HG02973 (cell line): ENCODE data around the gene IL1A.

Experiments used
- ATAC-seq: cut with Tn5 transposase; IDR thresholded peaks from one replicate; pipeline ENCODE4 v1.9.1; 2021; ENCODE audit warnings: moderate library complexity; ENCODE audit not compliant: unreplicated experiment

IL1A gene

DNA sequence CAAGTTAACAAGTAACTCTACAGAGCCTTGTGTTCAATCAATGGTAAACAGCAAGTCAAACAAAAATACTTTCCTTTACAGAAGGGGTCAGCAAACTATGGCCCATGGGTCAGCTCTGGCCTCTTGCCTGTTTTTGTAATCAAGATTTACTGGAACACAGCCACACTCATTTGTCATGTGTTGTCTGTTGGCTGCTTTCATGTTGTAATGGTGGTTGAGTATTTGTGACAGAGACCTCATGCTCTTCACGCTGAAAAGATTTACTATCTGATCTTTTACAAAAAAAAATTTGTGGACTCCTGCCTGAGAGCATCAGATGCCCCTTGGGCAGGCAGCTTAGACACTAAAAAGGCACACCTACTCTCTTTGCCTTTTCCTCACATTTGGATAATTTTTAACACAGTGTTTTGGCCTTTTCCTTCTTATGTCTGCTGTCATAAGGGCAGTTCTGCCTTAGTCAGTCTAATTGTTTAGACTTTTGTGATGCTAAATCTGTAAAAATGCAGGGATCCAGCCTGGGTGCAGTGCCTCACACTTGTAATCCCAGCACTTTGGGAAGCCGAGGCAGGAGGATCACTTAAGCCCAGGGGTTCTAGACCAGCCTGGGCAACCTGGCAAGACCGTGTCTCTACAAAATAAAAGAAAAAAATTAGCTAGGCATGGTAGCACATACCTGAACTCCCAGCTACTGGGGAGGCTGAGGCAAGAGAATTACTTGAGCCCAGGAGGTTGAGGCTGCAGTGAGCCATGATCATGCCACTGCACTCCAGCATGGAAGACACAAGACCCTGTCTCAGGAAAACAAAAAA, 34.0 kb upstream of the IL1A start:
- ATAC-seq: no peak

DNA sequence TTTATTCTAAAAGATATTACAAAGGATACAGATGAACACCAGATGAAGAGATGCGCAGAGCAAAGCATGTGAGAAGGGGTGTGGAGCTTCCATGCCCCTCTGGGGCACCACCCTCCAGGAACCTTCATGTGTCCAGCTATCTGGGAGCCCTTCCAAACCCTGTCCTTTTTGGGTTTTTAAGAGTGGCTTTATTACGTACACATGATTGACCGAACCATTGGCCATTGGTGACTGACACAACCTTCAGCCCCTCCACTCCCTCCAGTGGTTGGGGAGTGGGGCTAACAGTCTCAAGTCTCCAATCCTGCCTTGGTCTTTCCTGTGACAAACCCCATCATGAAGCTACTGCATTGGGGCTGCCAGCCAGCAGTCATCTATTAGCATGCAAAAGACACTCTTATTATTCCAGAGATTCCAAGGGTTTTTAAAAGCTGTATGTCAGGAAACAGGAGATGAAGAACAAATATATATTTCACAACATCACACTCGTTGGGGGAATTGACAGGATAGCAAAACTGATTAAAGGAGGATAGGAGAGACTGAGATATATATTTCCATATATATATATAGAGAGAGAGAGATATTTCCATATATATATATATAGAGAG, 32.9 kb upstream of the IL1A start:
- no peak for ATAC-seq

DNA sequence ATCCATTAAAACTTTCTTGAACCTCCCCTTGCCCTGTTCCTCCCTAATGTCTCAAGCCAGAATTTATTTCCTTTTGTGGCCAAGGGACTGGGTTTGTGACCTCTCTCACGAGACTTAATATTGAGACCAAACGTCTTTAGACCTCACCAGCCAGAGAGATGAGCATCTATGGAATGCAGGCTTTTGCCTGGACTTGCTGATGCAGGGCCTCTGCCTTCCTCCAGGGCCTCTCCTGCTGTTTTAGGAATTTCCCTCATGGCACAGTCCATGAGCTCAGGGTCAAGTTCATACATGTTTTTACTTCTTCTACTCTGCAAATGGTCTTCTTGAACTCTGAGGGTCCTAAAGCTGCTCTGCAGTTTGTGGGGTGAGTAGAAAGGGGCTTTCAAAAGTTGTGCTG, 30.0 kb upstream of the IL1A start:
- ATAC-seq: no peak

DNA sequence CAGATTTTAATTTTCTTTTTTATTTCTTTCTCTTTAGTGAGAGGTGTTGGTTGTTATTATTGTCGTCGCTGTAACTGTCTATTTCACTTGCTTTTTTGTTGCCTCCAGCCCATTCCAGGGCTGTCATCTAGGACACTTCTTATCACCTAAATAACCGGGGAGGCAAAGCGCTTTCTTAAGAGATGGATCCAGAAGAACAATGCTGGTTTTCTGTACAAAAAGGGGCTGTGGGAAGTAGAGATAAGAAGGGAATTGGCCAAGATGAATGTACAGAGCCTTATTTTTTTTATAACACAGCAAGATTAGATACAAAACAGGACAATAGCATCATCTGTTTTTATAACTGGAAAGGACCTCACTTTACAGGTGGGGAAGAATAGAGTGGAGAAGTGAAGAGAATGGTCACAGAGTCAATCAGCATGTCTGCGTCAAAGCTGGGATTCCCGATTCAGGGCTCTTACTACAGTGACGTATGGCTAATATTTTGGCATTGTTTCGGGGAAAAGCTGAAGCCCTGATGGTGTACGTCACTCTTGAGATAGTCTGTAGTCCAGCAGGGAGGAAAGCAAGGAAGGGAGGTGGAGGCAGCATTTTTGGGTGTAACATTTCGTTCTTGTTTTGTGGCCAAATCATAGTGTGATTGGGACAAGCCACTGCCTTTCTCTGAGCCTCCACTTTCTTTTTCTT, 29.1 kb upstream of the IL1A start:
- no peak for ATAC-seq

DNA sequence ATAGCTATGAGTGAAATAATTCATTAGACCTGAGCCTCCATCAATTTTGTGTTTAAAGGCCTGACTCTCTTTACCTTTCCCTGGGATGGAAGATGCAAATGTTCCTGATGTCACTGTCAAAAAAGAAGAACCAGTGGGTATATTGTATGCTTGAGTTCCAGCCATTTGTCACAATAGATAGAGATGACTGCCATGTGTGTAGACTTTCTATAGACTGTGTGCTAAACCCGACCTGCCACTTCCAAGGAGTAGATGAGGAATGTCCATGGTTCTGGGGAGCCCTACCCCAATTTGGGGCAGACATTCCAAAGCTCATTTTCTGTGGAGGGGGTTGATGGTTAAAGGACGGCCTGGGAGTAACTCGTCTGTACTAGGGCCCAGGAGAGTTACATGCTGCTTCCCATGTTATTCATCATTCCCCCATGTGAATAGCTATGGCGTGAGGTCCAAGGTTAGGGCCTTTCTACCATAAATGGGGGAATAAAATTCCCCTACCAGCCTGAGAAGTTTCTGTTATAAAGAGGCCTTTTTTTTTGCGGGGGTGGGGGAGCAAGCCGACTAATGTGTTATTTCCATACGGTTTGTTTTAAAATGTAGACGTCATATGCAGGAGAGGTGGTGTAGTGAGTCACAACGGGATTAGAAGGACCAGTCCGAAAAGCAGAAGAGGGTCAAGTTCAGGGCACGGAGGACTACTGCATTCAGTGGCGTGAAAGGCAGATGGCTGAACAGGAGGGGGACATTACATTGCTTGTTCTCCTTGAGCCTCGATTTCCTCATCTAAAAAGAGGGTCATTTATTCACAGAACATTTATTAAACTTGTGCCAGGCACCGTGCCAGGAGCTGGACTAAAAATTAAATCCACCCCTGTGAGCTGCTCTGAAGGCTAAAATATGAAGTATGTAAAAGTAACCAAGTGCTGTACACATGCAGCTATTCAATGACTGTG, 28.3 kb upstream of the IL1A start:
- ATAC-seq: no peak

DNA sequence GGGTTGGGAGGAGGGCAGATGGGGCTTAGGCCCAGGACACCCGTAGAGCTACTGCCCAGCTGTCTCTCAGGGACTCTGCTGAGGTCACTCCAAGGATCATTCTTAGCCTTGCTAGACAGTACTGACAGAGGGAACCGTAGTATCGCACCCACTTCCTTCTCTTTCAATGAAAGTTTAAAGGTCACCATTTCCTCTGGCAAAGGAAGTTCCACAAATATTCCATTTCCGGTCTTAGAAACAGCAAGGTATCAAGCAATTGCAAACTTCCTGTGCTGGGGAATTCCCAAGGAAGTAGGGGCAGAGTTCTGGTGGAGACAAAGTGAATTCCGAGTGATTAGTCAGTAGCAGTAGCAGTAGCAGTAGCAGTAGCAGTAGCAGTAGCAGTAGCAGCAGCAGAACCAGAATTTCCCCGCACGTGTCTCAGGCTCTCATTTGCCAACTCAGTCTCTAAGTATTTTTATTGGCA, 27.6 kb upstream of the IL1A start:
- ATAC-seq: no peak

DNA sequence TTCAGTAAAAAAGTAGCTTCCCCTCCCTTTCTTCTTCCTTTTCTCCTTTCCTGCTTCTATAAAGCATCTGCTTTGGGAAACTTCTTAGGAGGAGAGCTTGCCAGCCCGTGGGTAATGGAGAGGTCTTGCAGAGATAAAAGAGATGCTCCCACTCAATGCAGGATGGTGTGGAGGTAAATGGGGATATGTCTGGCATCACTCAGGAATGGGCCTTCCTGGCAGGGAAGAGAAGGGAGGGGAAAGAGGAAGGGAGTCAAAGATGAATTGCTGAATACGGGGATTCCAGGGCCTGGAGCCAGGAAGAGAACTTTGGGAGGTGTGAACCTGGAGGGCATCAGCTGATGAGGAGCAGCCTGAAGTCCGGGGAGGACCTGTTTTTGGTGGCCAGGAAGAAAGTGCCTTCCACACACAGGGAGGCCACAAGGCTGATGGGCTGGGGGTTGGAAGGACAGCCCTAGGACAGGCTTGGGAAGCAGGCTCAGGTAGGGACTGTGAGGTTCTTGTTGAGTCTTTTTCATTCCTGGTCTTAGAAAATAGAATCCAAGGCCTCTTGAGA, 27.1 kb upstream of the IL1A start:
- no peak for ATAC-seq

DNA sequence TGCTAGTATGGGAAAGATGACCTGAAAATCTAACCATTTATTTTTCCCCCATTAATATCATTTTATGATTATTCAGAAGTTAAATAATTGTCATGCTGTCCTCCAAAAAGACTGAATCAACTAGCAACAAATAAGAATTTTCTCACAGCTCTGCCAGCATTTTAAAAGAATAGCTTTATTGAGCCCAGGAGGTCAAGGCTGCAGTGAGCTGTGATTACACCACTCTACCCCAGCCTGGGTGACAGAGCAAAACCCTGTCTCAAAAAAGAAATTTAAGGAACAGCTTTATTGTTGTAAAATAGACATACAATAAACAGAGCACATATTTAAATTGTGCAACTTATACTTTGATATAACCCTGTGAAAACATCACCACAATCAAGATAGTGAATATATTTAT, 24.8 kb upstream of the IL1A start:
- ATAC-seq: no peak

DNA sequence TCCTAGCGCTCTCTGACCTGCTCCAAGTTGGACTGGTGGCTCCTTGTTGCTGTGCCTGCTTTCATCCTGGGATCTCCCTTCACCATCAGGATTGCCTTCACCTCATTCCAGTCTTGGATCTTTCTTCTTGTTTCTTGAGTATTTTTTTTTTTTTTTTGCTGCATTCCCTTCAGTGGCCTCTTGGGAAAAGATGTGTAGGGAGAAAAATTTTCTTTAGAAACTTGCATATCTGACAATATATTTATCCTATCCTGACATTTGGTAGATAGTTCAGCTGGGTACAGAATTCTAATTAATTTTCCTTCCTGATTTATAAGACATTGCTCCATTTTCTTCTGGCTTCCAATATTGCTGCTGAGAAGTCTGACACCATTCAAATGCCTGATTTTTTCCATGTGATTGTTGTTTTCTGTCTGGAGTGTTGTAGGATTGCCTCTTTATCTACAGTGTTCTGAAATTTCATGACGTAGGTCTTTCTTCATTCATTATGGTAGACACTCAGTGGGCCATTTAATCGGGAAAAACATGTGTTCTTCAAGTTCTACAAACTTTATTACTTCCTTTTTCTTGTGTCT, 23.0 kb upstream of the IL1A start:
- ATAC-seq: no peak

DNA sequence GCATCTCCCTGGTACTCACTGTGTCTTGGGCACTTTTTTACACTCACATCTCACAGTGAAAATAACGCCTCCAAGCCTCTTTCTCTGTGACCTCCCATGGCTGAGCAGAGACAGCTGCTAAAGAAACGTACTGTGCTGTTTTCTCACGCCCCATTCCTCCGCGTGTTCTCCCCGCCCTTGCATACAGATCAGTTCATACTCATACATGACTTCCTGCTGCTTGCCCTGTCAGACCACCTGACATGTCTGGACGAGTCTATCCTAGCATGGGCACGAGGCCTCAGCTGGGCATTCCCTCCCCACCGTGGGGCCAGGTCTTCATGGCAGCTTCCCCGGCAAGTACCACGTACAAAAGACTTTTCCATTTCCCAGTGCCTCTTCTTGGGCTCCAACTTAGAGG, 21.2 kb upstream of the IL1A start:
- ATAC-seq: peak; percentile 72

DNA sequence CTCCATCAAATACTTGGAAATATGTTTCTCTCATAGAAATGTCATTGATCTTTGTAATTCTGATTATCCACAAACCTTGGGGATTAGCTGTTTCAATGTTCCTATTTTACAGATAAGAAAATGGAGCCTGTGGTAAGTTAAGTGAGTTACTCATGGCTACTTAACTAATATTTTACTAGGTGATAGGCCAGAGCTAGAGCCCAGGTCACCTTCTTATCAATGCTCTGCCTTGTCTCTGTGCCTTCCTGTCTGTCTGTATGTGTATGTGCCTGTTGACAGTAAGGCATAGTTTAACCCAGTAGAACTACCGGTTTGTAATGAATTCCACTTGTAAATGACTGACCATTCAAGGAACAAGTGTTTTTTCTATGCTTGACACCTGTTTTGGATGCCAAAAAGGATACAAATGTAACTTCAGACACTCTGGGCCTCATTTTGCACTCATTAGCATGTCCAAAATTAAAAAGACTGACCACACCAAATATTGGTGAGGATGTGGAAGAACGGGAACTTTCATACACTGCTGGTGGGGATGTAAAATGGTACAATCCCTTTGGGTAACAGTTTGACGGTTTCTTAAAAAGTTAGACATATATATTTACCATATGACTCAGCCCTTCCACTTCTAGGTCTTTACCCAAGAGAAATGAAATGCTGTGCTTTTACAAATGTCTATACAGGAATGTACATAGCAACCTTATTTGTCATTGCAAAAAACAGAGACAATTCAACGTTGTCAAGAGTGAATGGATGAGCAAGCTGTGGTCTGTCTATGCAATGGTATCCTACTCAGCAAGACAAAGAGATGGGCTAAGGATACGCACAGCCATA, 19.6 kb upstream of the IL1A start:
- ATAC-seq: no peak

DNA sequence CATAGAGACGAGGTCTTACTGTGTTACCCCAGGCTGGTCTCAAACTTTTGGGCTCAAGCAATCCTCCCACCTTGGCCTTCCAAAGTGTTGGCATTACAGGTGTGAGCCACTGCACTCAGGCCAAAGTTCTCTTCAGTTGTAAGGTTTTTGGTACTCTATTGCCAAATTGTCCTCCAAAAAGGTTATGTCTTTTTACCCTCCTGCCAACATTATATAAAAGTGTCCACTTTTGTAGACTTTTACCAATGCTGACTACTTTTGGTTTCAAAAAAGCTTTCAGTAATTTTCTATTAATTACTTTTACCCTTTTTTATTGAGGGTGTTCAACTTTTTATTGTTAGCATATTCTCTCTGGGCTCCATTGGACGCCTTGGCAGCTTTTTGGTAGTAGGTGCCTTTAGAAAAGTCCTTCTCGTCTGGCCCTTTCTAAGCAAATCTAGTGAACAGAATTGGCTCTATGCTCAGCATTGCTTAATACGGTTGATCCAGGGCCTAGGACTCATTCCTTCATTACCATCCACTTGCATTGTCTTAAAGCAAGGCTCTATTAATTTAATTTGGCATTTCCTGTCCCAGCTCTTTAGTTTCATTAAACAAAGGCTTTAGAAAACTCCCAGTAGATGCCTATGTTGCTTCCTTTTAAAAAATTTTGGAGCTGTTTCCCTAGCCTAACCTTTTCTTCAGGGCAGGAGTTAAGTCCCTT, 16.7 kb upstream of the IL1A start:
- no peak for ATAC-seq

DNA sequence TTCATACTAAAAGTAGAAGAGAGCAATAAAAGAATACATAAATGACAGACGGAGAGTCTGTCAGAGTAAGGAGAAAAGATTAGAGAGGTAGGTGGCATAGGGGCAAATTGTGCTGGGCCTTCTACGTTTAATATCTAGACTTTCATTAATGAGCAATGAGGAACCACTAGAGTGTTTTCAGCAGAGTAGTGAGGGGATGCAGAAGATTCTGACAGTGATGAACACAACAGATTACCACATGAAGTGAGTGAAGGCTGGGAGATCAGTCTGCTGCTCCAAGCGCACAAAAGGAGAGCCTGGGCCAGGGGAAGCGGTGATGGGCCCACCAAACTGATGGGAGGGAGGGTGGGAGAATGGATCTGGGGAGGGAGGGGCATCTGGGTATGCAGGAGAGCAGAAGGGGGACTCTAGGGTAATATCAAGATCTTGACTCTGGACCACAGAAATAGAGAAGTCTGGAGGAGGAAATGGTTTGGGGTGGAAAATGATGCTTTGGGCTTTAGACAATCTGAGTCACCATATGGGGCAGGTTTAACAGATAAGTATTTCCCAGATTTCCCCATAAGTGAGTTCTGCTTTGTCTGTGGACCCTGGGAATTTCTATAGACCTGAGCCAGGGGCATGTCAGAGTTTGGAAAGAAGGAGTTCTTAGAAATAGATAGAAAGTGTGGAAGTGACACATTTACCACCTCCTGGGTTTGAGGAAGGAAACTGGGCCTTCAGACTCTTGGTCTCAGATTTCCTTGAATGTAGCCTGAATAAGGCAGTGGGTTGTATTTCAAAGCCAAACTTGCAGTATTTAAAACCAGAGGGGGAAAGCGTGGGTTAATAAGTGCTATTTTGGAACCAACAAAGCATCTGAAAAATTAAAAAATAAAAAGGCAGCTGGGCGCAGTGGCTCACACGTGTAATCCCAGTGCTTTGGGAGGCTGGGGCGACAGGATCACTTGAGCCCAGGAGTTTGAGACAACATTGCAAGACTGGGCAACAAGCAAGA, 15.0 kb upstream of the IL1A start:
- no peak for ATAC-seq

DNA sequence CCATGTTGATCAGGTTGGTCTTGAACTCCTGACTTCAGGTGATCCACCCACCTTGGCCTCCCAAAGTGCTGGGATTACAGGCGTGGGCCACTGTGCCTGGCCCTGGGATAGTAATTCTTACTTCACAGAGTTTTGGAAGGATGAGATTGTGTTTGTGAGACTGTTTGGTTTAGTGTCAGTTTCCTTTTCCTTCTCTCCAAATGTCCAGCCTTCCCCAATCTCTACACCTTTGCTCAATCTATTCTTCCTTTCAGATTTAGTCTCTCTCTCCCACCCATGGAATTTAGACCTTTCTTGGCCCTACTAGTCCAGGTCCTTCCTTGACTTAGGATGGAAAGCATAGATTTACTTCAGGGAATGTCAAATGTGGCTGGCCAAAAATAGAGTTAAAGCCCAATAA, 12.2 kb upstream of the IL1A start:
- no peak for ATAC-seq

DNA sequence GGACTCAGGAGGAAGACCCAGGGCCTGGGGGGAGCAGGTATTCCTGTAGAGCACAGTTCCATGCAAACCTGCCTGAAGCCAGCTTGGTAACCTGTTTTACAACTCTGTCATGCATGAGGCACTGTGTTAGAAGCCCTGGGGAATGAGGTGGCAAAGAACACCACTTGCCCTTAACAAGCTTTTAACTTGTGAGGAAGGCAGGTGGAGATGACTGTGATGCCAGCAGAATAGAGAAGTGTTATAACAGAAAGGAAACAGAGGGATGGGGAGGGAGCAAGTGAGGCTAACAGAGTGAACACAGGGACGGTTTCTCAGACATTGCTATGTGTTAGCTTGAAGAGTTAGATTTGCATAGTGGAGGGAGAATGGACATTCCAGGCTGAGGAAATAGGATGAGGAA, 11.5 kb upstream of the IL1A start:
- ATAC-seq: no peak

DNA sequence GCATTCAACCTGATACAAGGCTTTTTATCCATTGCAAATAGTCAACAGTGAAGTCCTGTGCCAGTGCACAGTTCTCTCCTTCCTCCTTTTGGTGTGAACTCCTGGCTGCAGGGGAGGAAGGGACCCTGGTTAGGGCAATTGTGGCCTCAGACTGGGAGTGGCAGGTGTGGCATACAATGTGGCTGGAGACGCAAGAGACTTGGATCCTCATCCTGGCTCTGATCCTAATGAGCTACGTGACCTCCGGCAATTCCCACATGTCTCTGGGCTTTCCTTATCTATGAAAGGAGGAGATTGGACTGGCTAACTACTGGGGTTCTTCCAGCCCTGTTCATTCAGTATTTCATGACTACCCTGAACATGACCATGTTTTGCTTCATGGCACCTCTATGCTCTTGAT, 10.5 kb upstream of the IL1A start:
- no peak for ATAC-seq

DNA sequence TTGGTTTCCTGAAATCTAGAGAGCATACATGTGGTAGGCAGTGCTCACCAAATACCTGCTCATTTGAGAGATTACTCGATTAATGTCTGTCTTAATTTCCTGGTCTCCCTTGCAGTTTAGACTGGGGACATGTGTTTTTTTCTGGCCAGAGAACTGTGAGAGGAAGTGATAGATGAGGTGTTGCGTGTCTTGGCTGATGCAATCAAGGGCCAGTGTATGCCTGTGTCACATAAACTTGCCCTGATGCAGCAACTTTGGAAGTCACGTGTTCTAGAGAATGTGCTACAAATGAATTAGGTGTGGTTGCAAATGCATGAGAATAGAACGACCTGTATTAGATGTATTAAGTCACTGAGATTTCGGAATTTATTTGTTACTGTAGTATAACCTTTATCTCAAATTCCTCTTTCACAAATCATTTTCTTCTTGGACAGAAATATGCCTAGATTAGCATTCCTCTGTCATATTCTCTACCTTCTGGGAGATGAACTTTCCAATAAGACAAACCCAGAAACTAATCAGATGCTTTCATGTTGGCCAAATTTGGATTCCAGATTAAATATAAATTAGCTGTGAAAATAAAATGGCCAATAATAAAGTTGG, 9.9 kb upstream of the IL1A start:
- peak; percentile 65 for ATAC-seq
